OCI-LY3 (cell line): ENCODE results near the gene SCN8A.

Experiments
- EZH2phosphoT487 ChIP-seq: fragments of 200-600 bp; shearing (Covaris generic); IDR thresholded peaks from 2 replicates; pipeline ENCODE4 v1.6.1; 2018; ENCODE audit warnings: antibody characterized with exemption, mixed run types, low read depth
- TF ChIP-seq, protein P1 (sequence below): fragments of 200-600, 300-600 bp; sonication (generic); IDR thresholded peaks from 2 replicates; pipeline ENCODE4 v1.5.1; 2014; ENCODE audit warnings: antibody characterized with exemption, low read length, low read depth

DNA sequence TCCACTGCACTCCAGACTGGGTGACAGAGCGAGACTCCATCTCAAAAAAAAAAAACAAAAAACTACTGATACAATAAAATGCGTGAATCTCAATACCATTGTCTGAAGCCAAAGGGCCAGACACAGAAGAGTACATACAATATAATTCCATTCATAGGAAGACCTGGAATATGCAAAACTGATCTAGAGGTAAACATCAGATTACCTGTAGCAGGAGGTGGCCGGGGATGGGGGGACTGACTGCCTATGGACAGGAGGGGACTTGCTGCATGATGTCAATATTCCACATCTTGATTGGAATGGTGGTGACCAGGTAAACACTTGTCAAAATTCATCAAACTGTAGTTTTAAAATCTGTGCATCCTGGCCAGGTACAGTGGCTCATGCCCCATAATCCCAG, 270.0 kb downstream of the SCN8A start:
- TF ChIP-seq, protein P1, sequence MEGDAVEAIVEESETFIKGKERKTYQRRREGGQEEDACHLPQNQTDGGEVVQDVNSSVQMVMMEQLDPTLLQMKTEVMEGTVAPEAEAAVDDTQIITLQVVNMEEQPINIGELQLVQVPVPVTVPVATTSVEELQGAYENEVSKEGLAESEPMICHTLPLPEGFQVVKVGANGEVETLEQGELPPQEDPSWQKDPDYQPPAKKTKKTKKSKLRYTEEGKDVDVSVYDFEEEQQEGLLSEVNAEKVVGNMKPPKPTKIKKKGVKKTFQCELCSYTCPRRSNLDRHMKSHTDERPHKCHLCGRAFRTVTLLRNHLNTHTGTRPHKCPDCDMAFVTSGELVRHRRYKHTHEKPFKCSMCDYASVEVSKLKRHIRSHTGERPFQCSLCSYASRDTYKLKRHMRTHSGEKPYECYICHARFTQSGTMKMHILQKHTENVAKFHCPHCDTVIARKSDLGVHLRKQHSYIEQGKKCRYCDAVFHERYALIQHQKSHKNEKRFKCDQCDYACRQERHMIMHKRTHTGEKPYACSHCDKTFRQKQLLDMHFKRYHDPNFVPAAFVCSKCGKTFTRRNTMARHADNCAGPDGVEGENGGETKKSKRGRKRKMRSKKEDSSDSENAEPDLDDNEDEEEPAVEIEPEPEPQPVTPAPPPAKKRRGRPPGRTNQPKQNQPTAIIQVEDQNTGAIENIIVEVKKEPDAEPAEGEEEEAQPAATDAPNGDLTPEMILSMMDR: no peak
- TF ChIP-seq EZH2phosphoT487: no peak
